Activated T-cell treated with anti-CD3 and anti-CD28 coated beads for 1 hour (primary cell): ENCODE results near the gene KDM4D.
"Not testable (repeated sequence)": the region's sequence is repeated elsewhere in the genome, so short reads cannot be mapped to it uniquely, and the experiment has no call there.

Source experiments
- DNase-seq: peaks from one replicate; pipeline ENCODE4 v3.0.0-alpha.2; 2020; ENCODE audit warnings: low read depth

The KDM4D gene

DNA sequence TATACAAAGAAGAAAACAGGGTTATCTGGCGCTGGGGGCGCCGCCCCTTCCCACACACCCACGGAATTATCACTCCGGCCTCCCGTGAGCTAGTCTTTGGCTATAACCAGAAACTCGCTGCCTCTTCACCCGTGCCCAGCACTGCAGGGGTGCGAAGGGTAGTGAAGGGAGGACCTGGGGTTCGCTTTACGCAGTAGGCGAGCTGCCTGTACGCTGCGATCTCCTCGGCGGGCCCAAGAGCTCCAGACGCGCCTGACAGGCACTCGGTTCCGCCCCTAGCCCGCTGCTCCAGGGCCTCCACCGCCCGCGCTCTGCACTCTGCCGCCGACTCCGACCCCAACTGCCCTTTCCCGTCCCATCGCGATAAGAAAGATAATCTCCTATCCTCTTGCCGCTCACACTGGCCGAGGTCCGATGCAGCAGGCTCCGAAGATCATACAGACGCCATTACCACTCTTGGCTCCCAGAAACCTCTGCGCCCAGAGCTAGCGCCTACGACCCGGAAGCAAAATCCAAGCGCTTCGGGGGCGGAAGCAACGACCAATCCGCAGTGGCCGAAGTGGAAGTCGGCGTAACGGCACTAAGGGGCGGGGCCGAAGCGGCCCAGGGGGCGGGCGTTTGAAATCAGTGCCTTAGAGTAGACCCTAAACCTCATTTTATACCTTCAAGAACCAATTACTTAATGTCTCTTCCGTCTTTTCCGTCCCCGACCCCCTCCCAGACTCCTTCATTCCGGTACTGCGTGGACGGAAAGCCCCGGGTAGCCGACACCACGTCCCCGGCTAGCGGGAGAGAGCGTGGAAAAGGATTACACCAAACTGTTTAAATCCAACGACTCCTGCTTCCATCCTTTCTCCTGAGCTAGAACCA, at the start of gene KDM4D, which contains the start of gene CWC15:
KDM4D (plus strand) TSS at position 611 of the 870 bp plus-strand sequence. CDS start 23,664 bp downstream, outside the sequence.
CWC15 (minus strand) TSS at position 458 of the 870 bp plus-strand sequence. CDS start 1,371 bp downstream, outside the sequence.
- DNase-seq: peak; percentile 92

- DNase-seq: no peak
Observed at GRCh38 chr11:94924171-94924572, 49.3 kb upstream of the KDM4D start.

DNA sequence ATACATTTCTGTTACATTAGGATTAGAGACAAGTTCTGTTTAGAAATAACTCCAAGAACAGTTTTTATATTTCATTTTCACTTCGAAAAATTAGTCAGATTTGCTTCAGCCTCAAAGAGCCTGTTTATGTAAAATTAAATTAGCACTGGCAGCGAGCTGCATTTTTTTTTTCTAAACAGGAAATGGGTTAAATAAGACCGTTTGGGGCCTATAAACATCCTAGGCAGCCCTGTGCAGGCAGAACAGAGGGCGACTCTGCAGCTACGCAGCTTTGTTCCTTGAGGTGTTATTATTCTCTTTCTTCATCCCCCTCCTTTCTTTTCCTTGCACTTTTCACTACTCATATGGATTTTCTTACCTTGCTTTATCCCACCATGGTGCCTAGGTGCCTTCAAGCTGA, 48.9 kb upstream of the KDM4D start:
- DNase-seq: no peak

GRCh38 chr11:94925422-94926270, 47.9 kb upstream of the KDM4D start:
- DNase-seq: no peak

DNA sequence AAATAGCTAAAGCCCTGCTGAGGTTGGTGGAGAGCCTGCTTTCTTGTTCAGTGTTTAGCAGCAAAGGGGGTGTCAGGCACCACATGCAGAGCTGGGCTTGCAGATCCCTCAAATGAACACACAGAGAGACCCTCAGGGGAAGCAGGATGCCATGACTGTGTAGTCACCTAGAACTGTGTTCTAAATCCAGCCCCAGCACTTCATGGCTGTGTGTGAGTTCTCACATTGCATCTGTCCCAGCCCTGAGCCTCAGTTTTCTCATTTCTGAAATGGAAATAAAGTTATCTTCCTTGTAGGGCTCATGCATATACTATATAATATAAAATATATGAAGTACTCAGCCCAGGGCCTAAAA, 47.3 kb upstream of the KDM4D start:
- DNase-seq: no peak

- DNase-seq: no peak
Observed at GRCh38 chr11:94926698-94927237, 46.7 kb upstream of the KDM4D start.

DNA sequence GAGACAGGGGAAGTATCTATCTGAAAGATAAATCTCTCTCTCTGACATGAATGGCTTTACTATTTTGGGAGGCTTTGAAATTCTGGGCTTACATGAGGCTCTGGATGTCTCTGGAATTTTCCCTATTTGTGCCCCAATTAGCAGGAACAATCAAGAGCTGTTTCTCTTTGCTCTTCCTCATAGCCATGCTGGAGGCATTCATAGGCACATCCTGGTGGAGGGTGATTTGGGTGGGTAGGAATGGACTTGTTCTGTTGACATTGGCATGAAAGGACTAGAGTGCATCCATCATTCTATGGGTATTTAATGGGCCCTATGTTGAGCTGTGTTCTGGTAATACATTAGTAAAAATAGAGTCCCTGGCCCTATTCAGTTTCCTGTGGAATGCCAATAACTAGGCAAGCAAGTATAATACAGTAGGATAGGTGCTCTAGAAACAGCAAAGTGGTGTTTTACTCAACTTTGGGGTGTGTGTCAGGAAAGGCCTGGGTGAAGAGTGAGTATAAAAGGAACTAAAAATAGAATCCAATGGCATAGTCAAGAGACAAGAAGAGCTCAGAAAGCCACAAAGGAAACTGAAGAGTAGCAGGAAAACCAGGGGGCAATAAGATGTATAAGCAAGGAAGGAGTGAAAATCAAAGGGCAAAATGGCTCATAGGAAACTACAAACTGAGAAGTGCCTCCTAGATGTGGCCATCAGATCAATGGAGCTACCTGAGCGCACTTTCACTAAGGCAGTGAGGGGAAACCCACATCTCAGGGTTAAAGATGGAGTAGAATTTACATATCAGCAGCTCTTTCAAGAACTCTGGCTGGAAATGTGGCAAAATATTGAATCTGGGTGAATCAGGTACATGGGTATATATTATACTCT, 45.2 kb upstream of the KDM4D start:
- DNase-seq: no peak

- not testable (repeated sequence) for DNase-seq
Observed at GRCh38 chr11:94932072-94932471, 41.4 kb upstream of the KDM4D start.

DNA sequence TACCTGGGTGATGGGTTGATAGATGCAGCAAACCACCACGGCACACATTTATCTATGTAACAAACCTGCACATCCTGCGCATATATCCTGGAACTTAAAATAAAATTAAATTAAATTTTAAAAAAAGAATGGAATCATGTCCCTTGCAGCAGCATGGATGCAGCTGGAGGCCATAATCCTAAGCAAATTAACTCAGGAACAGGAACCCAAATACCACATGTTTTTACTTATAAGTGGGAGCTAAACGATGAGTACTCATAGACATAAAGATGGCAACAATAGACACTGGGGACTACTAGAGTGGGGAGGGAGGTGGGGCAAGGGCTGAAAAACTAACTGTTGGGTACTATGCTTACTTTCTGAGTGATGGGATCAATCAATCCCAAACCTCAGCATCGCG, 41.0 kb upstream of the KDM4D start:
- DNase-seq: no peak

DNA sequence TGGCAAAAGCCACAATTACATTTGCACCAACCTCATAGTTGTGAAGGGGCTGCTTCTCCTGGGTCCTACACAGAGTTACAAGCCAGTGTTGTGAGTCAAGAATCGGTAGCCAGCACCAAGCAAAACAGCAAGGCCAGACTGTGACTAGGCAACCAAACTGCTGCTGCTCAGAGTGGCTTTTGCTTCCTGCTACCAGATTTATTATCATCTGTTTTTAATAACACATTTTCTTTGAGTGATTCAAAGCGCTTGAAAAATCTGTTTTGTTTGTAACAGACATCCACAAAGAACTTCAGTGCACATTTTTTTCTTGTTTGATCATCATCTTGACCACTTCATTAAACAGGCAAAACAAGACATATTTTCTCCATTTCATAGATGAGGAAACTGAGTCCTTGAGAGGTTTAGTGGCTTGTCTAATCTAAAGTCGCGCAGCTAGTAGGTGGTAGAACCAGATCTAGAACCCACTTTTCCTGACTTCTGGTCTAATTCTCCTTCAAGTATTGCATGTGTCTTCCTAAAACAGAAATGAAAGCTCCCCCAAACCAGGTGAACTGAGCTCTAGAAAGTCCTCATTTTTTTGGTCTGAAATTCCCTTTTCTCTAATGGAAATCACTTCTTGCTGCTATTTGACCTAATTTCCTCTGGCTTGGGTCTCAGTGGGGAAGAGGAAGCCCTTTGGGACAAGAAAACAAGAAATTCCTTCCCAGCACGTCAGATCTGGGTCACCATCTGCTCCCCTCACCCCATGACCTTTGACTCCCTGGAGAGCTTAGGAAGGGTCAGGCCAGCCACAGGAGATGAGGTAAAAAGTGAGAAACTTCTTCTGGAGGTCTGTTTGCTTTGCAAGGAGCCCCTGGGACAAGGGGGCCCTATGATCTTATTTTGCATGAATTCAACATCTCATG, 40.0 kb upstream of the KDM4D start:
- DNase-seq: no peak

DNA sequence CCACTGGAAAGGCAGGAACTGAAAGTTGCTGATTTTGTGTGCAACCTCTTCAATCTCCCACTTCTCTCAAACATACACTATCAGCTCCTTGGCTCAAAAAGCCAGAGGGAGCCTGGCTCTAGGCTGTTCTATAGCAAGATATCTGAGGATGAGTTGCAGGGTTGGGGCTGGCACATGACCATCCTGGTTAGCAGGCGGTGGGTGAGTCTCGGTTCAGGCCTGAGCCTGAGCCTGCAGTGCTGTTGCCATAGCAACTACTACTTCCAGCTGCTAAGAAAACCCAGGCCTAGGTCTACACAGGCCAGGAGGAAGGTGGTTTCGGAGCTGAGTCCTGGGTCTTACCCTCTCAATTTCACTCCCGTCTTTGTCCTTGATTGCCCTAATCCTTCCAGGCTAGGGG, 39.1 kb upstream of the KDM4D start:
- DNase-seq: no peak

- no peak for DNase-seq
Observed at GRCh38 chr11:94934846-94935245, 38.7 kb upstream of the KDM4D start.

- no peak for DNase-seq
Observed at GRCh38 chr11:94938095-94939055, 35.1 kb upstream of the KDM4D start.

- no peak for DNase-seq
Observed at GRCh38 chr11:94939346-94939745, 34.2 kb upstream of the KDM4D start.

DNA sequence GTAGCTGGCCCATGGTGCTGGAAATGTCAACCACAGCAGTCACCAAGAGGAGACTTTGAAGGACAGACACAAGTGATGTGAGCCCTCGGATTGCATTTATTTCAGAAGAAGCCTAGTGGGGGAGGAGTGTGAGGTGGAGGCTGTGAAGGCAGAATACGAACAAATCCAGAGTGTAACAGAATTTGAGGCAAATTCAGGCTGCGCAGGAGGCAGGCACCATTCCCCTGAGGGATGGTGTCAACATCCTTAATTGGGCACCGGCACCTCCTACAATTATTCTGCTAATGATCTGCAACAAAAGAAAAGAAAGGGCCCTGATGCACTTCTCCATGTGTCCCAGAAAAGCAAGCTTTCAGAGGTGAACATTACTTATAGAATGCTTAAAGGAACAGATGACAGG, 32.4 kb upstream of the KDM4D start:
- DNase-seq: no peak

DNA sequence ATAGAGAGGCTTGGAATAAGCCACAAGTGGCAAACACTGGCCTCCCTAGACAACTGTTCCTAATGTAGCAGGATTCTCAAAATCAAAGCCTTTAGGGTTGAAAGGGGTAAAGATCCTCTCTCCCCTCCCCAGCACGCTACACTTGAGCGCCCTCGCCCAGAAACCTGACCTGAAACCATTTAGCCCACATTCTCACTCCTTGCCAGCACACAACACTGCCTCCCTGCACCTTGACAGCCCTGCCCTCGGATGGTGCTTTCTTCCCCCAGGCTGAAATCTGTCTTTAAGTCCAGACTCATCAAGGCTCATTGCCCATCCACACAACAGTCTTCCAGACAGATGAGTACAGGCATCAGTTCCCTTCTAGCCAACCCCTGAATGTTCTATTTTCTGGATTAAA, 26.7 kb upstream of the KDM4D start:
- no peak for DNase-seq

DNA sequence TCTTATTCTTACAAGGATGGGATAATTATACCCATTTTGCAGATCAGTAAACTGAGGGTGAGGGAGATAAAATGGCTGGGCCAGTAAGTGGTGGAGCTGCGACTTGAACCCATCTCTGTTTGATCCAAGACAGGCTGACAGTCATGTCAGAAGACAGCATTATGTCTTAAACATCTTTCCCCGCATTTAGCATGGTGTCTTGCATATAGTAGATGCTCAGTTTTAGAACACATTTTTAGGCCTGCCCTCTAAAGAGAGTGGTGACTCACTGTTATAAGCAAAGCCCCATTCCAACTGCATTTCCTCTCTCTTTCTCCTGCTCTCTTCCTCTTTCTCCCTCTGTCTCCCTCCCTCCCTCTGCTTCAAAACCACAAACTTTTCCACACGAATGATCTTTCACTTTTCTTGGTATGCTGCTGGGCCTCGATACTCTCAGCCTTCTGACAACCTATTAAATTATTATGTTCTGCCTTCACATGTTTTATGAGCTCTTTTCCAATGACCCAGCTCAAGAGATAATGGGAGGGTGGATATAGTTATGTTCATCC, 25.4 kb upstream of the KDM4D start:
- no peak for DNase-seq

GRCh38 chr11:94954753-94955152, 18.8 kb upstream of the KDM4D start:
- DNase-seq: no peak

- DNase-seq: no peak
Observed at GRCh38 chr11:94956963-94957362, 16.5 kb upstream of the KDM4D start.
